CD4-positive, alpha-beta T cell treated with Interleukin-4 for 1 hour (primary cell): ENCODE data around the gene GPATCH2.
"Not testable (repeated sequence)": the region's sequence is repeated elsewhere in the genome, so short reads cannot be mapped to it uniquely, and the experiment has no call there.

Experiments used
- DNase-seq, 2 donors: peaks; one replicate each; pipeline ENCODE4 v3.0.0-alpha.2; 2020 to 2022

Gene GPATCH2

GRCh38 chr1:217630711-217631591 is at the start of gene GPATCH2, which contains the start of gene SPATA17:
Gene GPATCH2 (minus strand): TSS chr1:217631090. CDS start chr1:217630971, 119 bp downstream.
Gene SPATA17 (plus strand): TSS chr1:217631344. CDS start chr1:217631379, 35 bp downstream.
- peak; percentile 87 to 91 for DNase-seq

- no peak for DNase-seq
Observed at GRCh38 chr1:217674028-217674729, 43.3 kb upstream of the GPATCH2 start.

GRCh38 chr1:217673387-217673786 is 42.5 kb upstream of the GPATCH2 start:
- no peak for DNase-seq

- DNase-seq, result no peak
Observed at GRCh38 chr1:217668351-217668940, 37.6 kb upstream of the GPATCH2 start.

- DNase-seq, result no peak
Observed at GRCh38 chr1:217661407-217661806, 30.5 kb upstream of the GPATCH2 start.

- no peak for DNase-seq
Observed at GRCh38 chr1:217660353-217661062, 29.6 kb upstream of the GPATCH2 start.

- no peak for DNase-seq
Observed at GRCh38 chr1:217650674-217651073, 19.8 kb upstream of the GPATCH2 start.

- DNase-seq, result no peak
Observed at GRCh38 chr1:217647791-217648190, 16.9 kb upstream of the GPATCH2 start.

GRCh38 chr1:217642455-217642854 is 11.6 kb upstream of the GPATCH2 start:
- DNase-seq, result no peak

- DNase-seq, result no peak
Observed at GRCh38 chr1:217627431-217627830, 3.5 kb downstream of the GPATCH2 start.

GRCh38 chr1:217626321-217626720 is 4.6 kb downstream of the GPATCH2 start:
- DNase-seq, result no peak

- DNase-seq, result no peak
Observed at GRCh38 chr1:217622042-217622441, 8.8 kb downstream of the GPATCH2 start.

- DNase-seq, result no peak
Observed at GRCh38 chr1:217620814-217621213, 10.1 kb downstream of the GPATCH2 start.

GRCh38 chr1:217617126-217617525 is 13.8 kb downstream of the GPATCH2 start:
- DNase-seq, result no peak

GRCh38 chr1:217614200-217614712 is 16.6 kb downstream of the GPATCH2 start:
- no peak for DNase-seq

- DNase-seq, result no peak
Observed at GRCh38 chr1:217605390-217605789, 25.5 kb downstream of the GPATCH2 start.

- no peak for DNase-seq
Observed at GRCh38 chr1:217602380-217602779, 28.5 kb downstream of the GPATCH2 start.

GRCh38 chr1:217599154-217599553 is 31.7 kb downstream of the GPATCH2 start:
- no peak for DNase-seq

GRCh38 chr1:217590598-217590997 is 40.3 kb downstream of the GPATCH2 start:
- DNase-seq, result no peak

- DNase-seq, result no peak
Observed at GRCh38 chr1:217586586-217586985, 44.3 kb downstream of the GPATCH2 start.

- DNase-seq, result no peak
Observed at GRCh38 chr1:217585577-217585976, 45.3 kb downstream of the GPATCH2 start.

GRCh38 chr1:217584286-217584811 is 46.5 kb downstream of the GPATCH2 start:
- DNase-seq, result not testable (repeated sequence)
